GM23248 (cell line): ENCODE measurements around the gene GPR17. TPM values are rescaled to one million over a fixed set of nuclear protein-coding genes. Genes with fewer than 3 reads are reported as not detected.
A peak's percentile ranks its signal among the peaks of the same experiment; 100 is the strongest.

Experiments
- DNase-seq: peaks from one replicate; pipeline ENCODE4 v3.0.0-alpha.2; 2015
- H2AFZ ChIP-seq: fragments of 200-600 bp; sonication (generic); 2 replicates; pipeline ENCODE4 v1.6.1; 2016; ENCODE audit warnings: antibody characterized with exemption
- H3F3A ChIP-seq: fragments of 200-600 bp; sonication (generic); 2 replicates; pipeline ENCODE4 v1.6.1; 2016; ENCODE audit warnings: mild to moderate bottlenecking, antibody characterized with exemption, mixed run types; ENCODE audit not compliant: insufficient read depth
- H3K27ac ChIP-seq: fragments of 200-600 bp; sonication (generic); 2 replicates; pipeline ENCODE4 v1.5.1; 2016; ENCODE audit warnings: mild to moderate bottlenecking
- H3K27me3 ChIP-seq: fragments of 200-600 bp; sonication (generic); replicated peaks from 2 replicates; pipeline ENCODE4 v1.6.1; 2016; ENCODE audit warnings: mild to moderate bottlenecking; ENCODE audit not compliant: insufficient read depth
- H3K36me3 ChIP-seq: fragments of 200-600 bp; sonication (generic); 2 replicates; pipeline ENCODE4 v1.6.1; 2016; ENCODE audit warnings: low read depth, mild to moderate bottlenecking
- H3K4me1 ChIP-seq: fragments of 200-600 bp; sonication (generic); 2 replicates; pipeline ENCODE4 v1.6.1; 2016; ENCODE audit warnings: mild to moderate bottlenecking; ENCODE audit not compliant: insufficient read depth
- H3K4me2 ChIP-seq: fragments of 200-600 bp; sonication (generic); one replicate; pipeline ENCODE4 v1.6.1; 2016; ENCODE audit warnings: mild to moderate bottlenecking; ENCODE audit not compliant: unreplicated experiment
- H3K4me3 ChIP-seq: fragments of 200-600 bp; sonication (generic); 2 replicates; pipeline ENCODE4 v1.5.1; 2016; ENCODE audit warnings: mild to moderate bottlenecking
- H3K79me2 ChIP-seq: fragments of 200-600 bp; sonication (generic); 2 replicates; pipeline ENCODE4 v1.6.1; 2016; ENCODE audit warnings: mild to moderate bottlenecking; ENCODE audit not compliant: insufficient read depth
- H3K9ac ChIP-seq: fragments of 200-600 bp; sonication (generic); 2 replicates; pipeline ENCODE4 v1.6.1; 2016; ENCODE audit warnings: mild to moderate bottlenecking
- H3K9me2 ChIP-seq: fragments of 200-600 bp; sonication (generic); 2 replicates; pipeline ENCODE4 v1.6.1; 2016; ENCODE audit warnings: mixed run types, mild to moderate bottlenecking, moderate library complexity; ENCODE audit not compliant: insufficient read depth
- H3K9me3 ChIP-seq: fragments of 200-600 bp; sonication (generic); one replicate; pipeline ENCODE4 v1.6.1; 2017; ENCODE audit warnings: low read depth
- H4K20me1 ChIP-seq: fragments of 200-600 bp; sonication (generic); 2 replicates; pipeline ENCODE4 v1.6.0; 2016; ENCODE audit not compliant: insufficient read depth
- EZH2 ChIP-seq: fragments of 200-600 bp; sonication (generic); IDR thresholded peaks from 2 replicates; pipeline ENCODE4 v1.6.1; 2018; ENCODE audit warnings: antibody characterized with exemption, mild to moderate bottlenecking; ENCODE audit not compliant: insufficient read depth, poor library complexity, severe bottlenecking
- EZH2phosphoT487 ChIP-seq: fragments of 200-600 bp; sonication (generic); IDR thresholded peaks from 2 replicates; pipeline ENCODE4 v1.6.1; 2018; ENCODE audit warnings: antibody characterized with exemption, moderate library complexity, mild to moderate bottlenecking, low read depth; ENCODE audit not compliant: insufficient read depth
- WGBS, 2 experiments: methylation state at CpG; one replicate each; pipeline ENCODE4 v1.1.6; 2015 to 2017; ENCODE audit warnings: low lambda C conversion rate in 2 of 2, low coverage in 1 of 2; ENCODE audit errors: missing lambda C conversion rate in 2 of 2; 5-methylcytosine and 5-hydroxymethylcytosine counted together
- in situ Hi-C: fragments of 300-500 bp; cut with MboI; formaldehyde crosslinking; loops from 2 replicates; pipeline ENCODE4 v1.15.0; 2020
- polyA plus RNA-seq: library from polyadenylated mRNA; unstranded; fragments of >200 nt; fragmentation: Nextera tagmentation; extraction: Ambion mirVana; gene quantifications from 2 replicates; pipeline ENCODE4 v1.2.1, GENCODE V29; 2016
- total RNA-seq: library from RNA; depleted of rRNA; stranded (reverse); fragments of >200 nt; shearing (Covaris generic); gene quantifications from 2 replicates; pipeline ENCODE4 v1.2.3, GENCODE V29; 2014

GPR17 gene
- total and polyA plus RNA-seq, 2 experiments from 2014 or later = 0.11 TPM; not detected in 1

DNA sequence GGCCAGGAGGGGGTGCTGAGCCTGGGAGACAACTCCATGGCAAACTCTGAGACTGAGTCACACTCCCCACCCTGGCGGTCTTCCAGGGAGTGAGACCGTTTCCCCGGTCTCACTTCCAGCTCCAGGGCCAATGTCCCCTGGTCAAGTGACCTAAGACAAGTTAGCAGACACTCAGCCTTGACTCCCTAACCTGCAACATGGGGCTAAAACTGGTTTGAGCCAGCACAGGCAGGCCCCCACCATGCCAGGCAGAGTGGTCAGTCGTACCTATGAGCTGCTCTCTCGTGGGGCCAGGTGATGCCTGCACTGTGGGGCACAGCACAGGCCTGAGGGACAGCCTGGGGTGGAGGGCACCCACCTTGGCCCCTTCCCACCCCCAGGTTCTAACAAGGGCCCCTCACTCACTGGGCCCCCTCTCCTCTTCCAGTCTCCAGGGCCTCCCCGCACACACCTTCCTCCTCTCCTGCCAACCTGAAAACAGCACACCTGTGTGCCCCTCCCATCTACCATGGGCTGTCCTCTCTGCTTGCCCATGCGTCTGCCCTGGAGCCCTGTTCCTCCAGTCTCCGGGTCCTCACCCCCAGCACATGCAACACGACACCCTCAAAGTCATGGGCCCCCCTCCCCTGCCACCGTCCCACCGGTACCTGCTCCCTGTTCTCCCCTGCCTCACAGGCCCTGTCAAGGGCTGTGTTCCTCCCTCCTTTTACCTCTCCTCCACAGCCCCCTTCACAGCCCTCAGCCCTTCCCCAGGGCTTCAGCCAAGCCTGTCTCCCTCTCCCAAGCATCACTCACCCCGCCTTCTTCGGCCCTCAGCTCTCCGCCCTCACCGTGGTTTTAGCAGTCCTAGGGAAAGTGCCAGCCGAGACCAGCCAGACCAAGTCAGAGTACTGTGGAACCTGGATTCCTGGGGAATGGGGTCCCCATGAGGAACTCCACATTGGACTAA lies 1.6 kb downstream of the GPR17 start:
- H3K36me3 ChIP-seq = no peaks in the 10 kb centered on the region
- DNase-seq = peak; percentile 83
- no peaks in the 10 kb centered on the region for H3K9me2 ChIP-seq
- H3K4me1 ChIP-seq = peaks cover 7% of the 10 kb centered on the region
- H2AFZ ChIP-seq = no peak overlapping the region
- H4K20me1 ChIP-seq = no peaks in the 10 kb centered on the region
- H3K4me2 ChIP-seq = peak overlapping the region; percentile 30
- no peak overlapping the region for H3K27ac ChIP-seq
- H3F3A ChIP-seq = no peaks in the 10 kb centered on the region
- in situ Hi-C loops = no loop called here
- H3K9me3 ChIP-seq = no peaks in the 10 kb centered on the region
- no peak overlapping the region for H3K4me3 ChIP-seq
- no peaks in the 10 kb centered on the region for H3K27me3 ChIP-seq
- no peak overlapping the region for H3K9ac ChIP-seq
- WGBS, 2 experiments = 60 to 63% methylated on average over 15 to 16 of the region's 16 CpGs
- no peaks in the 10 kb centered on the region for H3K79me2 ChIP-seq
- TF ChIP-seq EZH2phosphoT487 = no peak
- TF ChIP-seq EZH2 = no peak

DNA sequence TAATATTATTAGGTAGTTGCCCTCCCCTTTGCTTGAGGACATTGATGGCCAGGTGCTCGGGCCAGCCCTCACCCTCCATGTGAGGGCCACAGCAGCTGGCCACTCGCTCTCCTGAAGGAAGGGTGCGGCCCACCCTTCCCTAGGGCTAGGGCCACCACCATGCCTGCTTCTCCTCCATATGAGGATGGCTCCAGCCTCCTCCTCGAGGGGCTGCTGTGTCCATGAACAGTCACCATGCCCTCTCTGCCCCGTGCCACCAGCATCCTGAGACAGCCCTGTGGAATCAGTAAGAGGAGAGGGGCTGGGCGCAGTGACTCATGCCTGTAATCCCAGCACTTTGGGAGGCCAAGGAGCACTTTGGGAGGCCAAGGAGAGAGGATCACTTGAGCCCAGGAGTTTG lies 2.4 kb downstream of the GPR17 start:
- 83 to 87% methylated on average over 6 of the region's 6 CpGs for WGBS, 2 experiments
- in situ Hi-C loops = no loop called here
- no peak overlapping the region for H3K4me2 ChIP-seq
- H3K27ac ChIP-seq = no peak overlapping the region
- no peaks in the 10 kb centered on the region for H3K79me2 ChIP-seq
- H3K4me3 ChIP-seq = no peak overlapping the region
- no peak for TF ChIP-seq EZH2phosphoT487
- no peak overlapping the region for H2AFZ ChIP-seq
- no peak overlapping the region for H3K9ac ChIP-seq
- no peak for DNase-seq
- H4K20me1 ChIP-seq = no peaks in the 10 kb centered on the region
- H3K4me1 ChIP-seq = peaks cover 7% of the 10 kb centered on the region
- H3K9me2 ChIP-seq = no peaks in the 10 kb centered on the region
- H3F3A ChIP-seq = no peaks in the 10 kb centered on the region
- H3K36me3 ChIP-seq = no peaks in the 10 kb centered on the region
- no peaks in the 10 kb centered on the region for H3K27me3 ChIP-seq
- no peaks in the 10 kb centered on the region for H3K9me3 ChIP-seq

DNA sequence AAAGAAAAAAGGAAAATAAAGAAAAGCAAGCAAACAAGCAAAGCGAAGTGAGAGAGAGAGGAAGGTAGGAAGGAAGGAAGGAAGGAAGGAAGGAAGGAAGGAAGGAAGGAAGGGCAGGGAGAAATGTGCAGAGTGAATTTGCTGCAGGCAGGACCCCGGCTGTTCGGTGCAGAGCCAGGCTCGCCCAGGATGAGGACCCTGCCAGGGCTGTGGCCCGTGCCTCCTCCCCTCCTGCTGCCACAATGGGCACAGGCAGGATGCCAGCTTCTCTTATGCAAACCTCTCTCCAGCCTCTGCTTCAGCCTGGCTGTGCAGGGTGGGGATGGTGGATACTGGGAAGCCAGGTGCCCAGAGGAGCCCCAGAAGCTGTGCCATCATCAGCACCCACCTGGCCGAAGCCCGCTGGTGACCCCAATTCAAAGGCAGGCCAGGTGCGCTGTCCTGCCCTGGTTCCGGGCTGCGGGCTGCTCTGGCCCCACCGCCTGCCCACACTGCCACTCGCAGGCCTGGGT lies 3.2 kb downstream of the GPR17 start:
- Histone ChIP-seq H3K27ac (no peak overlapping the region), H3K79me2 (no peaks in the 10 kb centered on the region), H3K27me3 (no peaks in the 10 kb centered on the region), H3F3A (no peaks in the 10 kb centered on the region), H3K4me2 (no peak overlapping the region), H3K9ac (0 out of 2 replicates have a peak overlapping the region, but pooled peaks have one; percentile 24), H3K4me3 (no peak overlapping the region), H2AFZ (no peak overlapping the region), H3K9me3 (no peaks in the 10 kb centered on the region), H4K20me1 (no peaks in the 10 kb centered on the region), H3K36me3 (no peaks in the 10 kb centered on the region), H3K4me1 (peaks cover 7% of the 10 kb centered on the region), H3K9me2 (no peaks in the 10 kb centered on the region)
- no peak for DNase-seq
- TF ChIP-seq EZH2 (no peak), EZH2phosphoT487 (no peak)
- in situ Hi-C loops = no loop called here
- WGBS, 2 experiments = 72 to 74% methylated on average over 11 to 12 of the region's 12 CpGs

DNA sequence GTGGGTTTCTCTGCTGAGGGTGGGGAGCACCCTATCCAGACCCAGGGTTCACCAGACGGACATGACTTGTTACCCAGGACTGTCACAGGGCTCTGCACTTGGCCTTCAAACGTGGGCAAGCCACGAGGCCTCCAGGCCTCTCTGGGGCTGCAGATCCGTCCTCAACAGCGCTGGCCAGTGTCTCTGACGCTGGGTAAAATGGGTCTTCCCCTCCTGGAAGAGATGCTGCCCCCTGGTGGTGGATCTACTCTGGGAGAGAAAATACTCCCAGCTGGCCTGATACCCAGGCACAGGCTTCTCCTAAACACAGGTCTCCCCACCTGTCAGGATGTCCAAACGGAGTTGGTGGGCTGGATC lies 3.7 kb downstream of the GPR17 start:
- H3K79me2 ChIP-seq = no peaks in the 10 kb centered on the region
- no peaks in the 10 kb centered on the region for H4K20me1 ChIP-seq
- no peaks in the 10 kb centered on the region for H3F3A ChIP-seq
- no peaks in the 10 kb centered on the region for H3K9me2 ChIP-seq
- peaks cover 7% of the 10 kb centered on the region for H3K4me1 ChIP-seq
- no peaks in the 10 kb centered on the region for H3K36me3 ChIP-seq
- H3K4me2 ChIP-seq = no peak overlapping the region
- no peak overlapping the region for H2AFZ ChIP-seq
- 5 to 6% methylated on average over 7 of the region's 7 CpGs for WGBS, 2 experiments
- TF ChIP-seq EZH2phosphoT487 (no peak), EZH2 (no peak)
- H3K9ac ChIP-seq = 0 out of 2 replicates have a peak overlapping the region, but pooled peaks have one; percentile 24
- no peak overlapping the region for H3K27ac ChIP-seq
- H3K27me3 ChIP-seq = no peaks in the 10 kb centered on the region
- no peak overlapping the region for H3K4me3 ChIP-seq
- no peaks in the 10 kb centered on the region for H3K9me3 ChIP-seq
- in situ Hi-C loops = no loop called here
- peak; percentile 94 for DNase-seq
